ENCODE data around the gene LRTM2. TPM values are rescaled to one million over a fixed set of nuclear protein-coding genes. Genes with fewer than 3 reads are reported as not detected.

Gene LRTM2
- total RNA-seq, 1 donor = not detected

DNA sequence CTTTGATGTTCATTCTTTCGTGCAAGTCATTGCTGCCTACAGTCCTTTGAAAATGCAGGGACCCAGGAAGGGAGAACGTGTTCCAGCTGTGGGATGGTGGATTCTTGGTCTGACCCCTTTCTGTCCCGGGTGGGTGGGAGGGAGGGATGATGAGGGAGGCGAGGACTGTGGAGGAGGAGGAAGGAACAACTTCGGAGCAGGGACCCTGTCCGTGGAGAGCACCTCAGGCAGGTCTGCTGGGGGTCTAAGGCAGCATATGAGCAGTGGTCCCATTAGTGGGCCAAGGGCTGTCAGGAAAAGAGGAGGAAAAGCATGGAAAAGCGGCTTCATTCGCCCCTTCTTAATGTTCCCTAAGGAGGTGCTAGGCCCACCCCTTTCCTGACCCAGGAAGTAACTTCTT lies 62.0 kb downstream of the LRTM2 start:
- Histone ChIP-seq H3K4me3 (ENCODE audit: insufficient read depth, low read length) (no peak overlapping the region), H3K27me3 (ENCODE audit: insufficient read depth, low read length) (peaks cover 61% of the 10 kb centered on the region), H2AFZ (ENCODE audit: low read length) (no peak overlapping the region), H3K4me1 (ENCODE audit: insufficient read depth, low read length) (no peaks in the 10 kb centered on the region), H3K4me2 (ENCODE audit: insufficient read depth, low read length) (no peak overlapping the region), H3K27ac (ENCODE audit: low read depth, low read length) (no peak overlapping the region), H3K79me2 (ENCODE audit: insufficient read depth, low read length) (no peaks in the 10 kb centered on the region), H4K20me1 (ENCODE audit: insufficient read depth, low read length) (no peaks in the 10 kb centered on the region), H3K36me3 (ENCODE audit: insufficient read depth, low read length) (no peaks in the 10 kb centered on the region), H3K9me3 (ENCODE audit: low read depth, low read length) (no peaks in the 10 kb centered on the region)
- DNase-seq (ENCODE audit: insufficient read length, low spot score, missing footprints) = no peak
- TF ChIP-seq, protein P1, sequence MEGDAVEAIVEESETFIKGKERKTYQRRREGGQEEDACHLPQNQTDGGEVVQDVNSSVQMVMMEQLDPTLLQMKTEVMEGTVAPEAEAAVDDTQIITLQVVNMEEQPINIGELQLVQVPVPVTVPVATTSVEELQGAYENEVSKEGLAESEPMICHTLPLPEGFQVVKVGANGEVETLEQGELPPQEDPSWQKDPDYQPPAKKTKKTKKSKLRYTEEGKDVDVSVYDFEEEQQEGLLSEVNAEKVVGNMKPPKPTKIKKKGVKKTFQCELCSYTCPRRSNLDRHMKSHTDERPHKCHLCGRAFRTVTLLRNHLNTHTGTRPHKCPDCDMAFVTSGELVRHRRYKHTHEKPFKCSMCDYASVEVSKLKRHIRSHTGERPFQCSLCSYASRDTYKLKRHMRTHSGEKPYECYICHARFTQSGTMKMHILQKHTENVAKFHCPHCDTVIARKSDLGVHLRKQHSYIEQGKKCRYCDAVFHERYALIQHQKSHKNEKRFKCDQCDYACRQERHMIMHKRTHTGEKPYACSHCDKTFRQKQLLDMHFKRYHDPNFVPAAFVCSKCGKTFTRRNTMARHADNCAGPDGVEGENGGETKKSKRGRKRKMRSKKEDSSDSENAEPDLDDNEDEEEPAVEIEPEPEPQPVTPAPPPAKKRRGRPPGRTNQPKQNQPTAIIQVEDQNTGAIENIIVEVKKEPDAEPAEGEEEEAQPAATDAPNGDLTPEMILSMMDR (IDR thresholded peaks at IDR 0.05; ENCODE audit: extremely low read depth, low read depth, low read length) = no peak

- Histone ChIP-seq H3K79me2 (ENCODE audit: insufficient read depth, low read length) (no peaks in the 10 kb centered on the region), H3K36me3 (ENCODE audit: insufficient read depth, low read length) (no peaks in the 10 kb centered on the region), H3K4me3 (ENCODE audit: insufficient read depth, low read length) (no peak overlapping the region), H3K27me3 (ENCODE audit: insufficient read depth, low read length) (peaks cover 66% of the 10 kb centered on the region), H3K4me2 (ENCODE audit: insufficient read depth, low read length) (no peak overlapping the region), H4K20me1 (ENCODE audit: insufficient read depth, low read length) (no peaks in the 10 kb centered on the region), H3K27ac (ENCODE audit: low read depth, low read length) (no peak overlapping the region), H3K9me3 (ENCODE audit: low read depth, low read length) (no peaks in the 10 kb centered on the region), H2AFZ (ENCODE audit: low read length) (no peak overlapping the region), H3K4me1 (ENCODE audit: insufficient read depth, low read length) (no peaks in the 10 kb centered on the region)
- DNase-seq (ENCODE audit: insufficient read length, low spot score, missing footprints) = no peak
- TF ChIP-seq, protein P1 (IDR thresholded peaks at IDR 0.05; ENCODE audit: extremely low read depth, low read depth, low read length) = no peak
Measured at GRCh38 chr12:1882850-1883470, 62.6 kb downstream of the LRTM2 start.

DNA sequence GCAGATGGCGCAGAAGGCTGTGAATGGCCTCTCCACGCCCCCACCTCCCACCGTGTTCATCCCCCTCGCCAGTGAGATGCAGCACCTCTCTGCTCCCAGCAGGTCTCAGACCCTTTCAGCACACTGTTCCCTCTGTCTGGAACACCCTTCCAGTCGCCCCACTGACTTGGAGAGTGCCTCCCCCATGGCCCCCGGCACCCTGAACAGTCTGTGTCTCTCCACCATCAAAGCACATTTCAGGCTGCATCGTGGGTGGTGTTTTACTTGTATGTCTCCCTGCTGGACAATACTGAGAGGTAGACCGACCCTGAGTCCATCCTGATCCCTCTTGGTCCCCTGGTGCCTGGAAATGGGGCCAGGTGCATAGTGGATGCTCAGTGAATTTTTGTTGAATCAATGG lies 63.1 kb downstream of the LRTM2 start:
- no peak for DNase-seq (ENCODE audit: insufficient read length, low spot score, missing footprints)
- H3K79me2 ChIP-seq (ENCODE audit: insufficient read depth, low read length) = no peaks in the 10 kb centered on the region
- H3K9me3 ChIP-seq (ENCODE audit: low read depth, low read length) = no peaks in the 10 kb centered on the region
- no peaks in the 10 kb centered on the region for H4K20me1 ChIP-seq (ENCODE audit: insufficient read depth, low read length)
- H3K27ac ChIP-seq (ENCODE audit: low read depth, low read length) = no peak overlapping the region
- no peaks in the 10 kb centered on the region for H3K36me3 ChIP-seq (ENCODE audit: insufficient read depth, low read length)
- TF ChIP-seq, protein P1 (IDR thresholded peaks at IDR 0.05; ENCODE audit: extremely low read depth, low read depth, low read length) = no peak
- no peak overlapping the region for H3K4me2 ChIP-seq (ENCODE audit: insufficient read depth, low read length)
- peaks cover 71% of the 10 kb centered on the region for H3K27me3 ChIP-seq (ENCODE audit: insufficient read depth, low read length)
- H2AFZ ChIP-seq (ENCODE audit: low read length) = no peak overlapping the region
- no peaks in the 10 kb centered on the region for H3K4me1 ChIP-seq (ENCODE audit: insufficient read depth, low read length)
- no peak overlapping the region for H3K4me3 ChIP-seq (ENCODE audit: insufficient read depth, low read length)

DNA sequence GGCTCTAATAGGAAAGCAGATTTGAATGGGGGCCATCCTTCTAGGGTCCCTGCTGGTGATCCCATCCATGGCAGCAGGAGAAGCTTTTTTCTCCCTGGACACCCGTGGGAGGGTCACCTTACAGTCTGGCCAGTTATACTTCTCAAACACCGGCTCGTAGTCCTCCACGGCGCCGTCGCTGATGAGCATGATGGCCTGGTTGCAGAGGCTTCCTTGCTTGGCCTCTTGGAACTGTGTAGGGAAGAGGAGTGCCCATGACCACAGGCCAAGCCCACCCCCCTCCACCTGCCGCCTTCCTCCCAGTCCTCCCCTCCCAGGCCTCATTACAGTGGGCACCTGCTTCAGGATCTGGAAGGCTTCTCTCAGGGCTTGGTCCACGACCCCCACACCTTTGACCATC lies 64.3 kb downstream of the LRTM2 start:
- no peak for DNase-seq (ENCODE audit: insufficient read length, low spot score, missing footprints)
- no peaks in the 10 kb centered on the region for H4K20me1 ChIP-seq (ENCODE audit: insufficient read depth, low read length)
- no peak overlapping the region for H3K27ac ChIP-seq (ENCODE audit: low read depth, low read length)
- H3K79me2 ChIP-seq (ENCODE audit: insufficient read depth, low read length) = no peaks in the 10 kb centered on the region
- H3K4me1 ChIP-seq (ENCODE audit: insufficient read depth, low read length) = no peaks in the 10 kb centered on the region
- H3K27me3 ChIP-seq (ENCODE audit: insufficient read depth, low read length) = peaks cover 73% of the 10 kb centered on the region
- no peaks in the 10 kb centered on the region for H3K36me3 ChIP-seq (ENCODE audit: insufficient read depth, low read length)
- TF ChIP-seq, protein P1 (IDR thresholded peaks at IDR 0.05; ENCODE audit: extremely low read depth, low read depth, low read length) = no peak
- no peak overlapping the region for H3K4me3 ChIP-seq (ENCODE audit: insufficient read depth, low read length)
- no peak overlapping the region for H3K4me2 ChIP-seq (ENCODE audit: insufficient read depth, low read length)
- no peaks in the 10 kb centered on the region for H3K9me3 ChIP-seq (ENCODE audit: low read depth, low read length)
- H2AFZ ChIP-seq (ENCODE audit: low read length) = no peak overlapping the region

All from osteoblast (primary cell).